ENCODE data around the gene CD44.

The CD44 gene

DNA sequence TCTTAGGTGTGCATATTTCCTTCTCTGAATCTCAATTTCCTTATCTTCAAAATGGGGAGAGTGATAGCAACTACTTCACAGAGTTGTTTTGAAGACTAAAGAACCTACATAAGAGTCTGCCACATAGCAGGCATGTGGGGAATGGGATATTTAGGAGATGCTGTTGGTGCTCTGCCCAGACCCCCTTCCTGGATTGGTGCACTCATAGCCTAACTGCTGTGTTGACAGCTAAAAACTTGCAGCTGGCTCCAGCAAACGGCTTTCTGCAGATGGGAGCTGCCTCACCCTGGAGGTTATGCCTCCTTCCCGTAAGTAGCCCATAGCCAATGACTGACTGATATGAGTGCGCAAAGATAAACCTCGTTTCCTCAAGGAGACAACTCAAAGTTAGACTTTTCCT, 106.1 kb downstream of the CD44 start:
- TF ChIP-seq, protein P1, sequence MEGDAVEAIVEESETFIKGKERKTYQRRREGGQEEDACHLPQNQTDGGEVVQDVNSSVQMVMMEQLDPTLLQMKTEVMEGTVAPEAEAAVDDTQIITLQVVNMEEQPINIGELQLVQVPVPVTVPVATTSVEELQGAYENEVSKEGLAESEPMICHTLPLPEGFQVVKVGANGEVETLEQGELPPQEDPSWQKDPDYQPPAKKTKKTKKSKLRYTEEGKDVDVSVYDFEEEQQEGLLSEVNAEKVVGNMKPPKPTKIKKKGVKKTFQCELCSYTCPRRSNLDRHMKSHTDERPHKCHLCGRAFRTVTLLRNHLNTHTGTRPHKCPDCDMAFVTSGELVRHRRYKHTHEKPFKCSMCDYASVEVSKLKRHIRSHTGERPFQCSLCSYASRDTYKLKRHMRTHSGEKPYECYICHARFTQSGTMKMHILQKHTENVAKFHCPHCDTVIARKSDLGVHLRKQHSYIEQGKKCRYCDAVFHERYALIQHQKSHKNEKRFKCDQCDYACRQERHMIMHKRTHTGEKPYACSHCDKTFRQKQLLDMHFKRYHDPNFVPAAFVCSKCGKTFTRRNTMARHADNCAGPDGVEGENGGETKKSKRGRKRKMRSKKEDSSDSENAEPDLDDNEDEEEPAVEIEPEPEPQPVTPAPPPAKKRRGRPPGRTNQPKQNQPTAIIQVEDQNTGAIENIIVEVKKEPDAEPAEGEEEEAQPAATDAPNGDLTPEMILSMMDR (IDR thresholded peaks at IDR 0.05; ENCODE audit: low read depth, low read length), result no peak
- no peaks in the 10 kb centered on the region for H3K27me3 ChIP-seq
- no peaks in the 10 kb centered on the region for H3K36me3 ChIP-seq
- H3K4me3 ChIP-seq (ENCODE audit: low read depth, low read length), result no peak overlapping the region
- H3K4me1 ChIP-seq, result no peaks in the 10 kb centered on the region
- no peaks in the 10 kb centered on the region for H3K9me3 ChIP-seq
- no peak for DNase-seq

- no peak overlapping the region for H3K4me3 ChIP-seq (ENCODE audit: low read depth, low read length)
- no peaks in the 10 kb centered on the region for H3K9me3 ChIP-seq
- no peaks in the 10 kb centered on the region for H3K27me3 ChIP-seq
- H3K4me1 ChIP-seq, result no peaks in the 10 kb centered on the region
- no peaks in the 10 kb centered on the region for H3K36me3 ChIP-seq
- DNase-seq, result no peak
- TF ChIP-seq, protein P1 (IDR thresholded peaks at IDR 0.05; ENCODE audit: low read depth, low read length), result no peak
These were observed 106.8 kb downstream of the CD44 start for GRCh38 chr11:35245786-35246185.

GRCh38 chr11:35246745-35247144, 107.8 kb downstream of the CD44 start:
- no peaks in the 10 kb centered on the region for H3K9me3 ChIP-seq
- H3K36me3 ChIP-seq, result no peaks in the 10 kb centered on the region
- no peaks in the 10 kb centered on the region for H3K4me1 ChIP-seq
- TF ChIP-seq, protein P1 (IDR thresholded peaks at IDR 0.05; ENCODE audit: low read depth, low read length), result no peak
- no peaks in the 10 kb centered on the region for H3K27me3 ChIP-seq
- H3K4me3 ChIP-seq (ENCODE audit: low read depth, low read length), result no peak overlapping the region
- DNase-seq, result no peak

- no peak for DNase-seq
- Histone ChIP-seq H3K36me3 (no peaks in the 10 kb centered on the region), H3K4me3 (ENCODE audit: low read depth, low read length) (no peak overlapping the region), H3K27me3 (no peaks in the 10 kb centered on the region), H3K4me1 (no peaks in the 10 kb centered on the region), H3K9me3 (no peaks in the 10 kb centered on the region)
- TF ChIP-seq, protein P1 (IDR thresholded peaks at IDR 0.05; ENCODE audit: low read depth, low read length), result no peak
These were observed 108.5 kb downstream of the CD44 start for GRCh38 chr11:35247428-35247827.

DNA sequence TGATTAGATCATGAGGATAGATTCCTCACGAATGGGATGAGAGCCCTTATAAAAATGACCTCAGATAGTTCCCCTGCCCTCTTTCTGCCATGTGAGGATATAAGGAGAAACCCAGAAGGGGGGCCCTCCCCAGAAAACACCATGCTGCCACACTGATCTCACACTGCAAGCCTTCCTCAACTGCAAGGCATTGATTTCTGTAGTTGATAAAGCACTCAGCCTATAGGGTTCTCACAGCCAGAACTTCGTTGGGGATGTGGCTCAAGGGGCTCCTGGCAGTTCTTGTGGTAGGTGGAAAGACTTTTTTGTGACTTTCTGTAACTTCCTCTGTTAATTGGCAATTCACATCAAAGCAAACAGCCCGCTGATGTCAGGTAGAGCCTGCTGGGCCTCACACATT, 108.9 kb downstream of the CD44 start:
- H3K4me1 ChIP-seq, result no peaks in the 10 kb centered on the region
- TF ChIP-seq, protein P1 (IDR thresholded peaks at IDR 0.05; ENCODE audit: low read depth, low read length), result no peak

GRCh38 chr11:35248558-35249323, 109.8 kb downstream of the CD44 start:
- Histone ChIP-seq H3K4me3 (ENCODE audit: low read depth, low read length) (no peak overlapping the region), H3K4me1 (no peaks in the 10 kb centered on the region), H3K9me3 (no peaks in the 10 kb centered on the region), H3K27me3 (no peaks in the 10 kb centered on the region), H3K36me3 (no peaks in the 10 kb centered on the region)
- DNase-seq, result no peak
- TF ChIP-seq, protein P1 (IDR thresholded peaks at IDR 0.05; ENCODE audit: low read depth, low read length), result no peak

More for the DNA sequence above, 108.9 kb downstream of the CD44 start:
- no peaks in the 10 kb centered on the region for H3K9me3 ChIP-seq
- DNase-seq, result no peak
- no peaks in the 10 kb centered on the region for H3K36me3 ChIP-seq
- no peak overlapping the region for H3K4me3 ChIP-seq (ENCODE audit: low read depth, low read length)
- H3K27me3 ChIP-seq, result no peaks in the 10 kb centered on the region
